Measurements from ENCODE around the gene PACSIN2. TPM values are rescaled to one million over a fixed set of nuclear protein-coding genes. Genes with fewer than 3 reads are reported as not detected.

Gene PACSIN2
- total RNA-seq, 1 donor from 2014 or later, result 46.2 TPM

GRCh38 chr22:42841444-42841843 lies 173.5 kb downstream of the PACSIN2 start:
- Histone ChIP-seq H3K36me3 (peaks cover 0 to 29% of the 10 kb centered on the region in 2 donors), H3K4me1 (peaks cover 14% of the 10 kb centered on the region), H3K27me3 (no peaks in the 10 kb centered on the region), H3K27ac (no peak overlapping the region), H3K4me3 (no peak overlapping the region), H3K9me3 (no peaks in the 10 kb centered on the region)
- intact Hi-C loops (cut with DNase I), result no loop called here
- no peak for DNase-seq (ENCODE audit: extremely low spot score in 2 of 2)
- TF ChIP-seq CTCF (IDR thresholded peaks at IDR 0.05), result no peak
- no peak for TF ChIP-seq POLR2A (IDR thresholded peaks at IDR 0.05)
- no peak for TF ChIP-seq POLR2AphosphoS5 (IDR thresholded peaks at IDR 0.05; ENCODE audit: insufficient read depth in 1 of 2, low read depth in 1 of 2)

GRCh38 chr22:42837556-42837955 lies 177.4 kb downstream of the PACSIN2 start:
- Histone ChIP-seq H3K27me3 (no peaks in the 10 kb centered on the region), H3K9me3 (no peaks in the 10 kb centered on the region), H3K4me3 (no peak overlapping the region), H3K36me3 (peaks cover 0 to 47% of the 10 kb centered on the region in 2 donors), H3K4me1 (no peaks in the 10 kb centered on the region), H3K27ac (no peak overlapping the region)
- no peak for DNase-seq (ENCODE audit: extremely low spot score in 2 of 2)
- intact Hi-C loops (cut with DNase I), result no loop called here
- TF ChIP-seq POLR2AphosphoS5 (IDR thresholded peaks at IDR 0.05; ENCODE audit: insufficient read depth in 1 of 2, low read depth in 1 of 2) (no peak), CTCF (IDR thresholded peaks at IDR 0.05) (no peak), POLR2A (IDR thresholded peaks at IDR 0.05) (no peak)

GRCh38 chr22:42836026-42836425 lies 178.9 kb downstream of the PACSIN2 start:
- Histone ChIP-seq H3K4me3 (no peak overlapping the region), H3K27me3 (no peaks in the 10 kb centered on the region), H3K9me3 (no peaks in the 10 kb centered on the region), H3K27ac (no peak overlapping the region), H3K4me1 (no peaks in the 10 kb centered on the region), H3K36me3 (peaks cover 0 to 60% of the 10 kb centered on the region in 2 donors)
- intact Hi-C loops (cut with DNase I), result no loop called here
- TF ChIP-seq POLR2AphosphoS5 (IDR thresholded peaks at IDR 0.05; ENCODE audit: insufficient read depth in 1 of 2, low read depth in 1 of 2) (no peak), POLR2A (IDR thresholded peaks at IDR 0.05) (no peak), CTCF (IDR thresholded peaks at IDR 0.05) (no peak)
- no peak for DNase-seq (ENCODE audit: extremely low spot score in 2 of 2)

- no peak for DNase-seq (ENCODE audit: extremely low spot score in 2 of 2)
- no peaks in the 10 kb centered on the region for H3K9me3 ChIP-seq
- H3K36me3 ChIP-seq, result peaks cover 0 to 60% of the 10 kb centered on the region in 2 donors
Observed at GRCh38 chr22:42834177-42834949, 180.6 kb downstream of the PACSIN2 start.

More at GRCh38 chr22:42834177-42834949, 180.6 kb downstream of the PACSIN2 start:
- intact Hi-C loops (cut with DNase I), result no loop called here
- Histone ChIP-seq H3K4me1 (no peaks in the 10 kb centered on the region), H3K4me3 (no peak overlapping the region), H3K27me3 (no peaks in the 10 kb centered on the region), H3K27ac (no peak overlapping the region)
- TF ChIP-seq CTCF (IDR thresholded peaks at IDR 0.05) (no peak), POLR2A (IDR thresholded peaks at IDR 0.05) (no peak), POLR2AphosphoS5 (IDR thresholded peaks at IDR 0.05; ENCODE audit: insufficient read depth in 1 of 2, low read depth in 1 of 2) (no peak)
